Cardiac fibroblast (primary cell): ENCODE measurements around the gene SLC38A1.
"Not testable (repeated sequence)": the region's sequence is repeated elsewhere in the genome, so short reads cannot be mapped to it uniquely, and the experiment has no call there.

ENCODE experiments used
- DNase-seq, 2 donors: peaks; one replicate each; pipeline versions ENCODE4 v3.0.0 to v3.0.0-alpha.2; 2010; ENCODE audit warnings: low read depth in 2 of 2
- H3K4me3 ChIP-seq, 2 donors: replicated peaks in 1 of 2; 1 replicate in 1 of 2; 2 replicates in 1 of 2; pipeline ENCODE4 v1.5.1; 2011; ENCODE audit warnings: low read depth in 2 of 2, low read length in 2 of 2, mild to moderate bottlenecking in 2 of 2, moderate library complexity in 1 of 2
- CTCF ChIP-seq: IDR thresholded peaks from one replicate; pipeline ENCODE4 v1.5.1; 2011; ENCODE audit warnings: low read depth, mild to moderate bottlenecking, low read length, inconsistent platforms

SLC38A1 gene

GRCh38 chr12:46298261-46298660, 29.4 kb upstream of the SLC38A1 start:
- H3K4me3 ChIP-seq: no peak overlapping the region
- DNase-seq: no peak
- no peak for TF ChIP-seq CTCF

GRCh38 chr12:46296822-46297221, 28.0 kb upstream of the SLC38A1 start:
- no peak for TF ChIP-seq CTCF
- no peak for DNase-seq
- no peak overlapping the region for H3K4me3 ChIP-seq

GRCh38 chr12:46292754-46293402, 24.0 kb upstream of the SLC38A1 start:
- TF ChIP-seq CTCF: peak; percentile 39
- H3K4me3 ChIP-seq: no peak overlapping the region
- peak; percentile 11 to 46 for DNase-seq

GRCh38 chr12:46291953-46292352, 23.1 kb upstream of the SLC38A1 start:
- not testable (repeated sequence) for H3K4me3 ChIP-seq, DNase-seq

GRCh38 chr12:46285177-46285576, 16.3 kb upstream of the SLC38A1 start:
- not testable (repeated sequence) for H3K4me3 ChIP-seq, DNase-seq

GRCh38 chr12:46282829-46283228, 14.0 kb upstream of the SLC38A1 start:
- no peak for TF ChIP-seq CTCF
- H3K4me3 ChIP-seq: no peak overlapping the region
- DNase-seq: no peak

- DNase-seq: no peak
- TF ChIP-seq CTCF: no peak
- no peak overlapping the region for H3K4me3 ChIP-seq
Measured at GRCh38 chr12:46276756-46277155, 7.9 kb upstream of the SLC38A1 start.

GRCh38 chr12:46271863-46272262, 3.0 kb upstream of the SLC38A1 start:
- H3K4me3 ChIP-seq: no peak overlapping the region
- DNase-seq: no peak
- no peak for TF ChIP-seq CTCF
